ENCODE measurements around the gene AATK. TPM values are rescaled to one million over a fixed set of nuclear protein-coding genes. Genes with fewer than 3 reads are reported as not detected.

Gene AATK
- total RNA-seq, 2 donors from 2014 or later = 3.3 to 4.3 TPM

GRCh38 chr17:81187586-81188490 is 21.8 kb upstream of the AATK start:
- Histone ChIP-seq H3K27me3 (ENCODE audit: control insufficient read depth, insufficient read depth, low read length, poor library complexity, severe bottlenecking) (no peaks in the 10 kb centered on the region), H3K4me1 (ENCODE audit: control insufficient read depth, insufficient read depth, low read length) (no peaks in the 10 kb centered on the region), H3K27ac (ENCODE audit: low read depth, low read length) (no peak overlapping the region), H3K4me3 (ENCODE audit: low read length) (no peak overlapping the region), H3K9me3 (ENCODE audit: control insufficient read depth, low read length) (no peaks in the 10 kb centered on the region), H3K36me3 (ENCODE audit: control insufficient read depth, insufficient read depth, low read length) (no peaks in the 10 kb centered on the region), H3K9ac (ENCODE audit: extremely low read depth, low read length, poor library complexity, severe bottlenecking) (no peak overlapping the region)
- Mint-ChIP-seq H3K4me3 (no peak overlapping the region), H3K36me3 (ENCODE audit: low read depth) (no peaks in the 10 kb centered on the region), H3K27ac (no peak overlapping the region), H3K27me3 (ENCODE audit: insufficient read depth) (no peaks in the 10 kb centered on the region), H3K4me1 (no peaks in the 10 kb centered on the region), H3K9me3 (no peaks in the 10 kb centered on the region)
- DNase-seq = no peak
- no peak for TF ChIP-seq CTCF (conservative IDR thresholded peaks at IDR 0.05)
- WGBS, 2 experiments (ENCODE audit: insufficient coverage in 1 of 2, insufficient read length in 1 of 2) = 92% methylated on average over 20 to 26 of the region's 26 CpGs

GRCh38 chr17:81187120-81187519 is 21.1 kb upstream of the AATK start:
- no peaks in the 10 kb centered on the region for H3K36me3 ChIP-seq (ENCODE audit: control insufficient read depth, insufficient read depth, low read length)
- H3K9me3 ChIP-seq (ENCODE audit: control insufficient read depth, low read length) = no peaks in the 10 kb centered on the region
- no peak overlapping the region for H3K27ac ChIP-seq (ENCODE audit: low read depth, low read length)
- no peak for TF ChIP-seq CTCF (conservative IDR thresholded peaks at IDR 0.05)
- Mint-ChIP-seq H3K27me3 (ENCODE audit: insufficient read depth) (no peaks in the 10 kb centered on the region), H3K27ac (no peak overlapping the region), H3K36me3 (ENCODE audit: low read depth) (no peaks in the 10 kb centered on the region), H3K4me3 (no peak overlapping the region), H3K9me3 (no peaks in the 10 kb centered on the region), H3K4me1 (no peaks in the 10 kb centered on the region)
- no peaks in the 10 kb centered on the region for H3K4me1 ChIP-seq (ENCODE audit: control insufficient read depth, insufficient read depth, low read length)
- 92 to 93% methylated on average over 11 of the region's 11 CpGs for WGBS, 2 experiments (ENCODE audit: insufficient coverage in 1 of 2, insufficient read length in 1 of 2)
- no peak for DNase-seq
- H3K9ac ChIP-seq (ENCODE audit: extremely low read depth, low read length, poor library complexity, severe bottlenecking) = no peak overlapping the region
- H3K4me3 ChIP-seq (ENCODE audit: low read length) = no peak overlapping the region
- no peaks in the 10 kb centered on the region for H3K27me3 ChIP-seq (ENCODE audit: control insufficient read depth, insufficient read depth, low read length, poor library complexity, severe bottlenecking)

DNA sequence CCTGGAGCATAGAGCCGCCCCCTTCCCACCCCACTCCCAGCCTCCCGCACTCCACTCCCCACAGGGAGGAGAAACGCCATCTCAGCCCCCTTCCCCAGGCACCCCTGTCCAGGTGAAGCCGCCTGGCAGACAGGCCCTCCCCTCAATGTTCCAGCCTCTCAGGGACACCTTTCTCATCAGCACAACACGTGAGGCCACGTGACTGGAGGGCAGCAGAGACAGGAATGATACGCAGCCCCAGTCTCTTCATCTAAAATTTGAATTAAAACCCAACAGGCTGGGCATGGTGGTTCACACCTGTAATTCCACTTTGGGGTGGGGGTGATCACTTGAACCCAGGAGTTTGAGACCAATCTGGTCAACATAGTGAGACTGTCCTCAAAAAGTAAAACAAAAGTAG is 20.2 kb upstream of the AATK start:
- no peak overlapping the region for H3K27ac ChIP-seq (ENCODE audit: low read depth, low read length)
- no peaks in the 10 kb centered on the region for H3K27me3 ChIP-seq (ENCODE audit: control insufficient read depth, insufficient read depth, low read length, poor library complexity, severe bottlenecking)
- Mint-ChIP-seq H3K4me3 (no peak overlapping the region), H3K27ac (no peak overlapping the region), H3K9me3 (no peaks in the 10 kb centered on the region), H3K4me1 (no peaks in the 10 kb centered on the region), H3K27me3 (ENCODE audit: insufficient read depth) (no peaks in the 10 kb centered on the region), H3K36me3 (ENCODE audit: low read depth) (no peaks in the 10 kb centered on the region)
- no peaks in the 10 kb centered on the region for H3K36me3 ChIP-seq (ENCODE audit: control insufficient read depth, insufficient read depth, low read length)
- H3K4me1 ChIP-seq (ENCODE audit: control insufficient read depth, insufficient read depth, low read length) = no peaks in the 10 kb centered on the region
- no peak overlapping the region for H3K4me3 ChIP-seq (ENCODE audit: low read length)
- H3K9me3 ChIP-seq (ENCODE audit: control insufficient read depth, low read length) = no peaks in the 10 kb centered on the region
- DNase-seq = no peak
- 90 to 95% methylated on average over 2 to 7 of the region's 7 CpGs for WGBS, 2 experiments (ENCODE audit: insufficient coverage in 1 of 2, insufficient read length in 1 of 2)
- no peak for TF ChIP-seq CTCF (conservative IDR thresholded peaks at IDR 0.05)
- H3K9ac ChIP-seq (ENCODE audit: extremely low read depth, low read length, poor library complexity, severe bottlenecking) = no peak overlapping the region
